Measurements from ENCODE around the gene TK2. TPM values are rescaled to one million over a fixed set of nuclear protein-coding genes. Genes with fewer than 3 reads are reported as not detected.

TK2 gene
- total and polyA plus RNA-seq, 2 experiments from 2014 or later: 1.8 to 4.2 TPM

DNA sequence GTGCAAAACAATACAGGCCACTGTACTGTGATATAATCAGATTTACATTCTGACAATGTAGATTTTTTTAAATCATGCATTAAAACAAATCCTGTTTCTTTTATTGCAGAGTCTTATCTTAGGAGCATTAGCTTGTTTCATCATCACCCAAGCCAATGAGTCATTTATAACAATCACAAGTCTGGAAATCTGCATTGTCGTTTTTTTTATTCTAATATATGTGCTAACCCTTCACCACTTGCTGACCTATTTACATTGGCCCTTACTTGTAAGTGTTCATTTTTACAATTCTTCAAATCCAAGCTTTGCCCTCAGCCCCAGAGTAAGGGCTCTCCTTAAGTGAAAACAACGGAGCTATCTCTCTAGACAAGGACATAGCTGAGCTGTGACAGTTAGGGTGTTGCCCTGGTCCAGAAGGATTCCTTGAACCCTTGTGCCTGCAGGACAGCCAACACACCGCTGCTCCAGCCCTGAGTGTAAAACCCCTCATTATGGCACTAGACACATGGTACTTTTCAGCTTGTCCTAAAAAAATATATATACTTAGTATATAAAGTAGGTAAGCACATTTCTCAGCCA is 20.0 kb upstream of the TK2 start:
- H3K36me3 Mint-ChIP-seq (ENCODE audit: low read depth): peaks cover 4% of the 10 kb centered on the region; the same call in 1 of the 3 replicates
- Histone ChIP-seq H3F3A (replicated peaks; ENCODE audit: low read depth) (no peaks in the 10 kb centered on the region), H3K27ac (ENCODE audit: low read depth) (no peak overlapping the region), H3K9me2 (ENCODE audit: insufficient read depth) (no peaks in the 10 kb centered on the region), H4K20me1 (replicated peaks; ENCODE audit: insufficient read depth) (peaks cover 7% of the 10 kb centered on the region; the same call in 1 of the 2 replicates), H3K4me3 (no peak overlapping the region), H3K79me2 (replicated peaks; ENCODE audit: insufficient read depth) (no peaks in the 10 kb centered on the region), H3K4me2 (no peak overlapping the region), H3K4me1 (ENCODE audit: insufficient read depth) (no peaks in the 10 kb centered on the region), H2AFZ (no peak overlapping the region), H3K27me3 (ENCODE audit: insufficient read depth) (no peaks in the 10 kb centered on the region), H3K36me3 (ENCODE audit: insufficient read depth) (no peaks in the 10 kb centered on the region)
- H3K9me3 Mint-ChIP-seq: no peaks in the 10 kb centered on the region
- no peak overlapping the region for H3K4me3 Mint-ChIP-seq
- no peak overlapping the region for H3K27ac Mint-ChIP-seq
- H3K27me3 Mint-ChIP-seq (ENCODE audit: insufficient read depth, low read depth, poor library complexity): no peaks in the 10 kb centered on the region
- TF ChIP-seq CTCF (conservative IDR thresholded peaks at IDR 0.05; ENCODE audit: low read depth in 2 of 2) (no peak), JUNB (IDR thresholded peaks at IDR 0.05; ENCODE audit: unreplicated experiment) (no peak), POLR2AphosphoS5 (IDR thresholded peaks at IDR 0.05; ENCODE audit: low read depth) (no peak), ETS1 (IDR thresholded peaks at IDR 0.05) (no peak), STAT1 (IDR thresholded peaks at IDR 0.05; ENCODE audit: unreplicated experiment) (no peak), NANOG (IDR thresholded peaks at IDR 0.05; ENCODE audit: borderline replicate concordance) (no peak), REST (IDR thresholded peaks at IDR 0.05; ENCODE audit: unreplicated experiment) (no peak), ZNF114 (CRISPR knock-in tag; IDR thresholded peaks at IDR 0.05) (no peak), EZH2phosphoT487 (IDR thresholded peaks at IDR 0.05; ENCODE audit: unreplicated experiment) (no peak), ZNF331 (CRISPR knock-in tag; IDR thresholded peaks at IDR 0.05; ENCODE audit: low read depth) (no peak), CREB1 (CRISPR knock-in tag; IDR thresholded peaks at IDR 0.05; ENCODE audit: low read depth) (no peak), EZH2 (IDR thresholded peaks at IDR 0.05; ENCODE audit: low read depth, unreplicated experiment) (no peak)
- TF ChIP-seq, protein P1, sequence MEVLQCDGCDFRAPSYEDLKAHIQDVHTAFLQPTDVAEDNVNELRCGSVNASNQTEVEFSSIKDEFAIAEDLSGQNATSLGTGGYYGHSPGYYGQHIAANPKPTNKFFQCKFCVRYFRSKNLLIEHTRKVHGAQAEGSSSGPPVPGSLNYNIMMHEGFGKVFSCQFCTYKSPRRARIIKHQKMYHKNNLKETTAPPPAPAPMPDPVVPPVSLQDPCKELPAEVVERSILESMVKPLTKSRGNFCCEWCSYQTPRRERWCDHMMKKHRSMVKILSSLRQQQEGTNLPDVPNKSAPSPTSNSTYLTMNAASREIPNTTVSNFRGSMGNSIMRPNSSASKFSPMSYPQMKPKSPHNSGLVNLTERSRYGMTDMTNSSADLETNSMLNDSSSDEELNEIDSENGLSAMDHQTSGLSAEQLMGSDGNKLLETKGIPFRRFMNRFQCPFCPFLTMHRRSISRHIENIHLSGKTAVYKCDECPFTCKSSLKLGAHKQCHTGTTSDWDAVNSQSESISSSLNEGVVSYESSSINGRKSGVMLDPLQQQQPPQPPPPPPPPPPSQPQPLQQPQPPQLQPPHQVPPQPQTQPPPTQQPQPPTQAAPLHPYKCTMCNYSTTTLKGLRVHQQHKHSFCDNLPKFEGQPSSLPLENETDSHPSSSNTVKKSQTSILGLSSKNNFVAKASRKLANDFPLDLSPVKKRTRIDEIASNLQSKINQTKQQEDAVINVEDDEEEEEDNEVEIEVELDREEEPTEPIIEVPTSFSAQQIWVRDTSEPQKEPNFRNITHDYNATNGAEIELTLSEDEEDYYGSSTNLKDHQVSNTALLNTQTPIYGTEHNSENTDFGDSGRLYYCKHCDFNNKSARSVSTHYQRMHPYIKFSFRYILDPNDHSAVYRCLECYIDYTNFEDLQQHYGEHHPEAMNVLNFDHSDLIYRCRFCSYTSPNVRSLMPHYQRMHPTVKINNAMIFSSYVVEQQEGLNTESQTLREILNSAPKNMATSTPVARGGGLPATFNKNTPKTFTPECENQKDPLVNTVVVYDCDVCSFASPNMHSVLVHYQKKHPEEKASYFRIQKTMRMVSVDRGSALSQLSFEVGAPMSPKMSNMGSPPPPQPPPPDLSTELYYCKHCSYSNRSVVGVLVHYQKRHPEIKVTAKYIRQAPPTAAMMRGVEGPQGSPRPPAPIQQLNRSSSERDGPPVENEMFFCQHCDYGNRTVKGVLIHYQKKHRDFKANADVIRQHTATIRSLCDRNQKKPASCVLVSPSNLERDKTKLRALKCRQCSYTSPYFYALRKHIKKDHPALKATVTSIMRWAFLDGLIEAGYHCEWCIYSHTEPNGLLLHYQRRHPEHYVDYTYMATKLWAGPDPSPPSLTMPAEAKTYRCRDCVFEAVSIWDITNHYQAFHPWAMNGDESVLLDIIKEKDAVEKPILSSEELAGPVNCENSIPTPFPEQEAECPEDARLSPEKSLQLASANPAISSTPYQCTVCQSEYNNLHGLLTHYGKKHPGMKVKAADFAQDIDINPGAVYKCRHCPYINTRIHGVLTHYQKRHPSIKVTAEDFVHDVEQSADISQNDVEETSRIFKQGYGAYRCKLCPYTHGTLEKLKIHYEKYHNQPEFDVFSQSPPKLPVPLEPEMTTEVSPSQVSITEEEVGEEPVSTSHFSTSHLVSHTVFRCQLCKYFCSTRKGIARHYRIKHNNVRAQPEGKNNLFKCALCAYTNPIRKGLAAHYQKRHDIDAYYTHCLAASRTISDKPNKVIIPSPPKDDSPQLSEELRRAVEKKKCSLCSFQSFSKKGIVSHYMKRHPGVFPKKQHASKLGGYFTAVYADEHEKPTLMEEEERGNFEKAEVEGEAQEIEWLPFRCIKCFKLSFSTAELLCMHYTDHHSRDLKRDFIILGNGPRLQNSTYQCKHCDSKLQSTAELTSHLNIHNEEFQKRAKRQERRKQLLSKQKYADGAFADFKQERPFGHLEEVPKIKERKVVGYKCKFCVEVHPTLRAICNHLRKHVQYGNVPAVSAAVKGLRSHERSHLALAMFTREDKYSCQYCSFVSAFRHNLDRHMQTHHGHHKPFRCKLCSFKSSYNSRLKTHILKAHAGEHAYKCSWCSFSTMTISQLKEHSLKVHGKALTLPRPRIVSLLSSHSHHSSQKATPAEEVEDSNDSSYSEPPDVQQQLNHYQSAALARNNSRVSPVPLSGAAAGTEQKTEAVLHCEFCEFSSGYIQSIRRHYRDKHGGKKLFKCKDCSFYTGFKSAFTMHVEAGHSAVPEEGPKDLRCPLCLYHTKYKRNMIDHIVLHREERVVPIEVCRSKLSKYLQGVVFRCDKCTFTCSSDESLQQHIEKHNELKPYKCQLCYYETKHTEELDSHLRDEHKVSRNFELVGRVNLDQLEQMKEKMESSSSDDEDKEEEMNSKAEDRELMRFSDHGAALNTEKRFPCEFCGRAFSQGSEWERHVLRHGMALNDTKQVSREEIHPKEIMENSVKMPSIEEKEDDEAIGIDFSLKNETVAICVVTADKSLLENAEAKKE (CRISPR knock-in tag; IDR thresholded peaks at IDR 0.05): no peak
- no peaks in the 10 kb centered on the region for H3K4me1 Mint-ChIP-seq
- DNase-seq (ENCODE audit: low spot score) (no peak), ATAC-seq (no peak)

Measured in GM23338 (cell line).